Activated CD8-positive, alpha-beta memory T cell treated with anti-CD3 and anti-CD28 coated beads, Interleukin-2, amount 50 U/mL, for 48 hours (primary cell): ENCODE results near the gene SDC3.

ENCODE experiments used
- DNase-seq: peaks from one replicate; pipeline ENCODE4 v3.0.0-alpha.2; 2020

Gene SDC3

GRCh38 chr1:30845904-30846290, 62.7 kb downstream of the SDC3 start:
- DNase-seq, result no peak

GRCh38 chr1:30845237-30845903, 63.2 kb downstream of the SDC3 start:
- DNase-seq, result no peak

GRCh38 chr1:30844631-30845030, 63.9 kb downstream of the SDC3 start:
- DNase-seq, result no peak

GRCh38 chr1:30842697-30843354, 65.7 kb downstream of the SDC3 start:
- no peak for DNase-seq

- DNase-seq, result no peak
These were observed 67.5 kb downstream of the SDC3 start for GRCh38 chr1:30840904-30841598.

- DNase-seq, result no peak
These were observed 68.7 kb downstream of the SDC3 start for GRCh38 chr1:30839827-30840359.

GRCh38 chr1:30838996-30839395, 69.6 kb downstream of the SDC3 start:
- DNase-seq, result no peak

- DNase-seq, result no peak
These were observed 70.9 kb downstream of the SDC3 start for GRCh38 chr1:30837653-30838052.

- DNase-seq, result no peak
These were observed 74.3 kb downstream of the SDC3 start for GRCh38 chr1:30834253-30834652.

- no peak for DNase-seq
These were observed 78.0 kb downstream of the SDC3 start for GRCh38 chr1:30830537-30830936.

- DNase-seq, result no peak
These were observed 78.7 kb downstream of the SDC3 start for GRCh38 chr1:30829889-30830288.

- DNase-seq, result no peak
These were observed 83.7 kb downstream of the SDC3 start for GRCh38 chr1:30824736-30825429.

- DNase-seq, result peak; percentile 83
These were observed 84.4 kb downstream of the SDC3 start for GRCh38 chr1:30823969-30824735.

GRCh38 chr1:30823627-30823968, 85.0 kb downstream of the SDC3 start:
- DNase-seq, result no peak

GRCh38 chr1:30822966-30823581, 85.5 kb downstream of the SDC3 start:
- no peak for DNase-seq

GRCh38 chr1:30822006-30822405, 86.6 kb downstream of the SDC3 start:
- DNase-seq, result no peak

GRCh38 chr1:30820299-30820698, 88.3 kb downstream of the SDC3 start:
- no peak for DNase-seq
